CD4-positive, alpha-beta T cell treated with Interleukin-21 for 1 hour (primary cell): ENCODE measurements around the gene RIOK1.
"Not testable (repeated sequence)": the region's sequence is repeated elsewhere in the genome, so short reads cannot be mapped to it uniquely, and the experiment has no call there.

Source experiments
- DNase-seq: peaks from one replicate; pipeline ENCODE4 v3.0.0-alpha.2; 2020

Gene RIOK1

DNA sequence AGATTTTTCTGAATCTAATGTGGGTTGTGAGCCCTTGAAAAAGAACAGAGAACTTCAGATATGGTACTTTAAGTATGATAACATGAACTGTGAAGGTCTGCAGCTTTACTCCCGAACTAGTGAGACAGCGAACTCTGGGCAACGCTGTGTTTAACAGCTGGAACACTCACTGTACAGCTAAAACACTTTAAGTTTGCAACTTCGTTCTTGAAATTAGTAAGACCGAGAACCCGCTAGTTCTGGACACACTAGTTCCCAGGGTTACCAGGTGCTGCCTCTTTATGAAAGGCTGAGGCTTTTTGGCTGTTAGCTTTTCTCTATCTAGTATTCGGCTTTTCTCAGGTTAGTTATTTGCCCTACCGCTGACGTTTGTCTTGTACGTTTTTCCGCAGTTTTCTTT lies 52.9 kb downstream of the RIOK1 start:
- no peak for DNase-seq

- no peak for DNase-seq
These were observed 55.5 kb downstream of the RIOK1 start for GRCh38 chr6:7445101-7445500.

GRCh38 chr6:7445885-7446461 lies 56.4 kb downstream of the RIOK1 start:
- DNase-seq, result no peak

- DNase-seq, result no peak
These were observed 57.2 kb downstream of the RIOK1 start for GRCh38 chr6:7446619-7447325.

GRCh38 chr6:7448232-7448631 lies 58.6 kb downstream of the RIOK1 start:
- no peak for DNase-seq

- DNase-seq, result no peak
These were observed 59.4 kb downstream of the RIOK1 start for GRCh38 chr6:7449018-7449417.

DNA sequence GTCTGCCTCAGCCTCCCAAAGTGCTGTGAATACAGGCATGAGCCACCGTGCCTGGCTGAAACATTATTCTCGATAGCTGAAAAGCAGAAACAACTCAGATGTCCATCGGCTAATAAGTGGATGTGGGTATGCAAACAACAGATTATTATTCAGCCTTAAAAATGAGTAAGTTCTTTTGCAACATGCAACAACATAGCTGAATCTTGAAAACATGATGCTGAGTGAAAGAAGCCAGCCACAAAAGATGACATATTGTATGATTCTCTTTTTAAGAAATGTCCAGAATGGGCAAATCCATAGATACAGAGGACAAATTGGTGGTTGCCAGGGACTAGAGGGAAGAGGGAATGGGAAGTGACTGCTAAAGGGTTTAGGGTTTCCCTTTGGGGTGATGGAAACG lies 61.7 kb downstream of the RIOK1 start:
- DNase-seq, result no peak

GRCh38 chr6:7452898-7453297 lies 63.3 kb downstream of the RIOK1 start:
- no peak for DNase-seq

DNA sequence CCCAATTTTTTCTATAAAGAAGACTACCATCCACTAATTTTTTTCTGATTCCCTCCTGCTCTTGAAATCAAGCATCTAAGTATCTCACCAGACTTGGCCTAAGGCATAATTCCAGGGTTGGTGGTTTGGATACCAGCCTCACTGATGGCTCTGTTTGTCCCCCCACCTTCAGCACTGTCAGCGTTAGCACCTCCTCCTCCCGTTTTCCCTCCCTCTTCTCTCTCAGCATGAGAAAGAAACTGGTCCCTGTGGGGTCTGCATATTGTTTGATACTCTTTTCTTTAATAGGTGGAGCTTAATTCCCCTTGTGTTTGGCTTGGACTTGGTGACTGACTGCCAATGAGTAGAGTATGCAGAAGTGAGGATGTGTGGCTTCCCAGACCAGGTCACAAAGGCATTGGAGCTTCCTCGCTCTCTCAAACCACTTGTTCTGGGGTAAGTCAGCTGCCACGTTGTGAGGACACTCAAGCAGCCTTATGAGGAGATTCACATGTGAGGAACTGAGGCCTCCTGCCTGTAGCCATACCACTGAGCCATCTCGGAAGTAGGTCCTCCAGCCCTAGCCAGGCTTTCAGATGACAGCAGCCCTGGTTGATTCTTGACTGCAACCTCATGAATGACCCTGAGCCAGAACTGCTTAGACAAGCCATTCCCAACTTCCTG lies 65.2 kb downstream of the RIOK1 start:
- DNase-seq, result no peak

- not testable (repeated sequence) for DNase-seq
These were observed 66.7 kb downstream of the RIOK1 start for GRCh38 chr6:7456302-7456701.

- no peak for DNase-seq
These were observed 71.8 kb downstream of the RIOK1 start for GRCh38 chr6:7461416-7461815.

GRCh38 chr6:7463785-7464184 lies 74.2 kb downstream of the RIOK1 start:
- DNase-seq, result no peak

DNA sequence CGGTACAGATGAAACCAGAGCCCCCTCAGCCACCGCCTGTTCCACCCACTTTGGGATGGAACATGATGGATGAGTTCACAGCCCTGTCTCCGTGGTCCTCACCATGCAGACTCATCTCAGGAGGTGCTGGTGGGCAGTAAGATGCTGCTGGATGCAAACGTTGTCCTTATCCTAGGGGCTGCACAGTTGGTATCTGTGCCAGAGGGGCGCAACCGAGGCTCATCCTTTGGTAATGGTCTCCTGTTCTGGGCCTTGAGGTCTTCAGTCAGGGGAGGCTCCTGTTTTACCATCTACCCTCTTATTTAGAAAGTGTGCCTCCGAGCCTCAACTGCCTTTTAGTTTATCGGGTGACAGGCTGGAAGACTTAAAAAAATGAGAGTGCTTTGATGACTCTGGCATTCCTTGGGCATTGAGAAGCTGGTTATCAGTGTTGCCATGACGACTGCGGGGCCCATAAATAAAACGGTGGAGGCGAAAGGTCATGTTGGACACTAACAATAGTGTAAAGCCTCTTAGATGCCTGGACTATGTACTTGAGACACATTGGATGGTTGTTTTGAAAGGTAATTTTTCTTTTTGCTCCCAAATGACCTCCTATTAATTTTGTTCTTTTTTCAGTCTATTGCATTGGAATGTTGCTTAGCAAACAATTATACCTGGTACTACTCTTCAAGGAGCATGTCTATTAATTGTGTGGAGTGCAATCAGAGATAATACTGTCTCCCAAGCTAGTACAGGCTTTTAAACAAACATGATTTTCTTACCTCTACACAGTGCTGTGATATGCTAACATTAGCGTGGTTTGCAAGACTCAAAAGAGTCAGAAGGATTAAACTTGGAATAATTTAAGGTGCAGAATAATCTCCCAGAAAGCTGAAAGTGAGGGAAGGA lies 77.6 kb downstream of the RIOK1 start:
- DNase-seq, result no peak
